ENCODE data around the gene CD300LF.

CD300LF gene

DNA sequence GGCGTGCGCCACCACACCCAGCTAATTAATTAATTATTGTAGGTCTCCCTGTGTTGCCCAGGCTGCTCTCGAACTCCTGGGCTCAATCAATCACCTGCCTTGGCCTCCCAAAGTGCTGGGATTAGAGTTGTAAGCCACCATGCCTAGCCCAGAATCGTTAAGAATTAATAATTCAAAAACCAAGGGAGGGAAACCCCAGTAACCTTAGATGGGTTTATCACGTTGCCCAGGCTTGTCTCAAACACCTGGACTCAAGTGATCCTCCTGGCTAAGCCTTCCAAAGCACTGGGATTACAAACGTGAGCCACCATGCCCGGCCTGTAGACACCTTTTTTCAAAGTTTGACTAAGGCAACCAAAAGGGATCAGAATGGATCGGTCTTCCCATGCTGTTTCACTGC, 21.6 kb downstream of the CD300LF start:
- no peak for DNase-seq (ENCODE audit: low read depth in 3 of 3)

DNA sequence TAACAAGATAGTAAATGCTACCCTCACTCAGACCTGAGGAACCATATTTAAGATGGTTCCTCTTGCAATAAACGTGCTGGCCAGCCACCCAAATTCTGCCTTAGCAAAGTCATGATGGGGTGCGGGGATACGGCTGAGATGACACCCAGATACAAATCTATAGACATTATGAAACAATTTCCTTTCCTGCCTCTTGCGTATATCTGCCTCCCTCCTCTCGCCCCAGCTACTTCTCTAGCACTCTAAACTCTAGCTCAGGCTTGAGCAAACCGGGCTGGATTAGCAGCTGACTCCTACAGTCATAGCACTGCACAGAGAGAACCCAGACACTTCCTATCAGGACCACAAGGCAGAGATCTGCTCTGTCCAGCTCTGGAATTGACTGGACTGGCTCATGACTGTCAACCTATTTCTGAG, 22.3 kb downstream of the CD300LF start:
- no peak for DNase-seq (ENCODE audit: low read depth in 3 of 3)

DNA sequence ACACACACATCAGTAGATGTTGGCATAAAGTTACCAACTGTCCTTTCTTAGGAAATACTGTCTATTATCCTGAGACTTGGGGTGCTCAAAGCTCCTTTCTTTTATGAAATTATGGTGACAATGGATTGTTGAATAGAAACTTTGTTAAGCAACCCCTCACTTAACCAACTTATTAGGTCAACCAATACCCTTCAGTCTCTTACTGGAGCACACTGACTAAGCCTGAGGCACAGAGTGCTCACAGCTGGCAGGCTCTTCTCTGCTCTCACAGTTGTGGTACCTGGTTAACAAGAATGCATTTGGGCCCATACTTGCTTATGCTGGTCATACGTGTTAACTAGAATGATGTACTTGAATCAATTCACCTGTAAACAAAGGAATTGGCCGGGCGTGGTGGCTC, 24.8 kb downstream of the CD300LF start:
- no peak for DNase-seq (ENCODE audit: low read depth in 3 of 3)

GRCh38 chr17:74686761-74687160, 26.0 kb downstream of the CD300LF start:
- no peak for DNase-seq (ENCODE audit: low read depth in 3 of 3)

GRCh38 chr17:74682471-74683190, 30.1 kb downstream of the CD300LF start:
- no peak for DNase-seq (ENCODE audit: low read depth in 3 of 3)

DNA sequence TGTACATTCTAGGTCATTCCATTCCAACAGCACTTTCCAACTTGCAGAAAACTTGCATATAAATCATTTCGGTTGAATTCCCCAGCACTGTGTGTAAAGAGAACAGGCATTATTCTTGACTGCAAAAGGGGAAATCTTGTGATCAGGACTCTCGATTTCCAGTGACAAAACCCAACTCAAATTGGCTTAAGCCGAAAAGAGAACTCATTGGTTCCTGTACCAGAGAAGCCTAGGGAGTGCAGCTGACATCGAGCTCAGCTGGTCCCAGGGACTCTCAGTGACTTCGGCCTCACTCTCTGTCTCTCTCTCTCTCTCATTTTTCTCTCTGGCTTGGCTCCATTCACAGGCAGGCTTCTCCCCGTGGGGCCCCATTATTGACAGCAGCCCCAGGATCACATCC, 30.7 kb downstream of the CD300LF start:
- no peak for DNase-seq (ENCODE audit: low read depth in 3 of 3)

DNA sequence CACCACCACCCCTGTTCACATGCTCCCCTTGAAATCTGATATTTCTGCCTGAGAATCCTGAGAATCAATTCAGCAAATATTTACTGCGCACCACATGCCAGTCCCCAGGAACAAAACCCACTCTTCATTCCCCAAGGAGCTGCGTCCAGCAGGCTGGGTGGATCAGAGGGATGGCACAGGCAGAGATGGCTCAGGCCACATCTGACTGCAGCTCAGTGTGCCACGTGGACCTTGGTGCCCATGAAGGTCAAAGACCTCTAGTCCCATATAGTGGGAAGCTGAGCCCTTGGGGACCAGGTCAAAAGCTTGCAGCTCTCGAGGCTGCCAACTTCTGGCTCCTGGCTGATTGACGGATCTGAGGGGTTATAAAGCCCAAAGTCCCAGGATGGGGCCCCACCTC, 31.8 kb downstream of the CD300LF start:
- no peak for DNase-seq (ENCODE audit: low read depth in 3 of 3)

GRCh38 chr17:74680213-74680612, 32.5 kb downstream of the CD300LF start:
- DNase-seq (ENCODE audit: low read depth in 3 of 3) = no peak

GRCh38 chr17:74679374-74679773, 33.3 kb downstream of the CD300LF start:
- no peak for DNase-seq (ENCODE audit: low read depth in 3 of 3)

GRCh38 chr17:74678541-74678940, 34.2 kb downstream of the CD300LF start:
- DNase-seq (ENCODE audit: low read depth in 3 of 3) = no peak

GRCh38 chr17:74677558-74678466, 34.9 kb downstream of the CD300LF start:
- no peak for DNase-seq (ENCODE audit: low read depth in 3 of 3)

DNA sequence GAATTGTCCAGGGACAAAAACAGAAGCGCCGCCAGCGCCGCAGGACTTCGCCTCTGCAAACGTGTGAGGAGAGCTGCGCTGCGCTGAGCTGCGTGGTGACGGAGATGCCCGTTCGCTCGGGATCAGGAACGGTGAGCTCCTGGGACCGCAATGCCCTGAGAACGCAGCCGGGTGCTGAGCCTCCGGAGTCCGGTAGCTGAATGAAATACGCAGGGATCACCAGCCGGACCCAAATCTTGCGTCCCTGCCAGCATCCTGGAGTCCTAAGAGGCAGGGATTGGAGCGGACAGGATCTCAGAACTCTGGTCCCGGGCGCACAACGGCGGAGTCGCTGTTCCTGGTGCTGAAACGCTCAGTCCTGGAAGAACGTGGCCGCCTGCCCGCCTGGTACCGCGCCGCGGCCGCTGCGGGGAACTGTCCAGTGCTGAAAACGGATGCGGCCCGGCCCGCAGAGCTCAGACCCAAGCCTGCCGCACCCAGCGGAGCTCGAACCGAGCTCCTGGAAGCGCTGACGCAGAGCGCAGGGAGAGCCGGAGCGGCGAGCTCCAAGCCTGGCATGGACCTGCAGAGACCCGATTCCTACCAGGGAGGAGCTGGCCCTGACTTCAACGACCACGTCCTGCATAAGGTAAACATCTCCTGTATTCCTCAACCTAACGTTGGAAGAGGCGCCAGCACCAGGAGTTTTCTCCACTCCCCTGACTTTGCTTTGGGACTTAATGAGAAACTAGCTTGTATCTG, 41.5 kb downstream of the CD300LF start:
- peak; percentile 52 to 75 (median 53) for DNase-seq (ENCODE audit: low read depth in 3 of 3)

- no peak for DNase-seq (ENCODE audit: low read depth in 3 of 3)
Measured at GRCh38 chr17:74670329-74670728, 42.4 kb downstream of the CD300LF start.

GRCh38 chr17:74663561-74663960, 49.2 kb downstream of the CD300LF start:
- DNase-seq (ENCODE audit: low read depth in 3 of 3) = no peak

DNA sequence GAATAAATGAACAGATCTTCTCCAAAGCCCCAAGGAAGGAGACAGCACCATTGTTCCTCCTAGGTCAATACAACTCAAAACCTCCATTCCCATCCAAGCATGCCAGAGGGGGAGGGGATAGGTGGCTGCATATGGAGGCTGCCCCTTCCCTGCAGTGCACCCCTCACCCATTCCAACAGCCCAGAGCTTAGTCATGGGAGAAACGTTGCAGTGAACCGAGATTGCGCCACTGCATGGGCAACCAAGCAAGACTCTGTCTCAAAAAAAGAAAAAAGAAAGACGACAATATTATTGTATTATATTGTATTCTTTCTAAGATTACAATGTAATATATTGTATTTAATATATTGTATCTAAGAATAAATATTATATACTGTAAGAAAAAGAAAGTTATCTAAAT, 52.8 kb downstream of the CD300LF start:
- no peak for DNase-seq (ENCODE audit: low read depth in 3 of 3)

DNA sequence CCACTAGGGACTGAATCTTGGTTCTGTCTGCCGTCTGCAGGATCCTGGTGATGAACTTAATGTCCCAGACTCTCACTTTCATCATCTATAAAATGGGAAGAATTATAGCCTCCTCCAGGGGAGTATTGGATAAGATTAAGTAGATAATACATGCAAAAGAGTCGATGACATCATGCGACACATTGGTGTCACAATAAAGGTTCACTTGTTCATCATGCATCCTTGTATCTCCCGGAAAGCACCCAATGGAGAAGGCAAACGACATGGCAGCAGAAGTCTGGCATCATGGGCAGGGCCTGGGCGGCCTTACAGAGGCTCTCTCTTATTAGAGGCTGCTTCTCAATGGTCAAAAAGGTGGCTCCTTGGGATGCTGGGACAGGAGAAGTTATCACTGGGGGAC, 54.1 kb downstream of the CD300LF start:
- no peak for DNase-seq (ENCODE audit: low read depth in 3 of 3)

DNA sequence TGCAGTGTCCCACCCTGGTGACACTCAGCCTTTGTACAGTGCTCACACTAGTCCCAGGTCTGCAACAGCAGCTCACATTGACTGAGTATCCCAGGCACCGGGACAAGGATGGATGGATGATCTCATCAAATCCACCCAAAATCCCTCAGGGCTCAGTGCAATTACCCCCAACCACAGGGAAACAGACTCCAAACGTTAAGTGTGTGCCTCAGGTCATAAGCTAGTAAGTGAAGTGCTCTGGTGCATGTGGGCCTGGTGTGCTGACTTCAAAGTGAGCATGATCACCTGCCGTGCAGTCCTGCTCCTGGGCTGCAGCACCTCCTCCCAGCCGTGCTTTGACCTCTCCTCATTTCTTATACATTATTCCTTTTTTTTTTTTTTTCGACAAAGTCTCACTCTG, 58.0 kb downstream of the CD300LF start:
- DNase-seq (ENCODE audit: low read depth in 3 of 3) = no peak

DNA sequence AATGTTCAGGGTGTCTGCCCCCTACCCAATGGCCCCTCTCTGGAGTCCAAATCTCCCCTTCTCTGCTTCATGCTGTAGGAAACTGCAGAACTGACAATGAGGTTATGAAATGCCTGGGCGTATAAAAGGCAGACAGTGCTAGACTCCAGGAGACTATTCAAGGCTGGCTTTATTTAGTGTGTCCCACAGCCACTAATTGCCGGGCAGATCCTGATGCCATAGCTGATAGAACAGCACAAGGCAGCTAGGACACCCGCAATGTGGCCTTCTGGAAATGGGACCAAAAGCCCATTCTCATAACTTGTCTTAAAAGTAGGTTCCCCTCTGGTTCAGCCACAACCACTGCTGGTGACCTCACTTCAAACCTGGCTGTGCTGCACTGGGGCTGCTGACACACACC, 60.7 kb downstream of the CD300LF start:
- DNase-seq (ENCODE audit: low read depth in 3 of 3) = no peak

GRCh38 chr17:74649909-74650308, 62.8 kb downstream of the CD300LF start:
- no peak for DNase-seq (ENCODE audit: low read depth in 3 of 3)

DNA sequence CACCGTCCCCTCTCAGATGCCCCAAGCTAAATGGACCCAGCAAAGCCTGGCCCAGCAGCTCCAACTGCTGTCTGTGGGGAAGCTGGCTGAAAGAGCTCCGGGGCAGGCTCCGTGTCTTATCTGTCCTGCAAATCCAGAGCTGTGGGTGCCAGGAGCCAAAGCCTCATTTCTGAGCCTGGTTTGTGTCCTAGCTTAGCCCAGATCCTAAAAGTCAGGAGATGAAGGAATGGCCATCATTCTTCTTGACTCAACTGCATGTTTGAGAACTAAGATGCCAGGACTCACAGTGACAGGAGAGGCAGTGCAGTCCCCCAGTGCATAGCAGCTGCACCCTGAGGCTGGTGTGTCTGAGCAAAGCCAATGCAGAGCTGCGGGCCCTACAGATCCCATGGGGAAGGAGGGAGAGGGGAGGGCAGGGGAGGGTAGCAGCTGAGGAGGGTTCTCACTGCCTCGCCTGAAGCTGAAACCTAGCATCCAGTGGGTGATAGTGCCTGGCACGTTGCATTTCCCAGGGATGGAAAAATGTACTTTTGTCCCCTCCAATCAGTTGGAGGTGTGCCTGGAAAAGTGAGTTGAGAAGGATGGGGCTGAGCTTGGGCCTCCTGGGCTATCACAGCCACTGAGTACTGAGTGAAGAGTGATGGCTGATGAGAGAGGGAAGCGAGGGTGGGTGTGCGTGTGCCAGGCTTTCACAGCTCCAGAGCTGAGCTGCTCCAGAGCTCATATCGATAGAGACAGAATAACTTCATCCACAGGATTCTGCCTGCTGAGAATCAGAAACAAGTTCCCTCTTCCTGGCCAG, 64.7 kb downstream of the CD300LF start:
- DNase-seq (ENCODE audit: low read depth in 3 of 3) = no peak

- no peak for DNase-seq (ENCODE audit: low read depth in 3 of 3)
Measured at GRCh38 chr17:74646231-74646630, 66.5 kb downstream of the CD300LF start.

- DNase-seq (ENCODE audit: low read depth in 3 of 3) = no peak
Measured at GRCh38 chr17:74645010-74645409, 67.7 kb downstream of the CD300LF start.
